ENCODE measurements around the gene ZNF549.

The ZNF549 gene

DNA sequence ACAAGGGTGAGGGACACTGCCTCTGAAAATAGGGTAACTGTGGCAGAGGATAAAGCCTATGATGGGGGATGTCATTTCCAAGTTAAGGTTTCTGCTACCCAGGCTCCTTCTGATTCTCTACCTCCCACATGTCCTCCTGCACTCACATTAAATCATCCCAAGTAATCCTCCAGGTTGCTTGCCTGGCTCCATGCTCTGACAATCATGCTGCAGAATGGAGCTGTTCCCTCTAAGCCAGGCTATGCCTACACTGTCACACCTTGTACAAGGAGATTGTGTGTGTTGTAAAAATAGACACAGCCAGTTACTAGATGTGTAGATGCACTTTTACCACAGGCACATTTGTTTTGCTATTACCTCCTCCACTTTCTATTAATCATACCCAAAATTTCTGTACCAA is 43.6 kb downstream of the ZNF549 start:
- no peak for DNase-seq

DNA sequence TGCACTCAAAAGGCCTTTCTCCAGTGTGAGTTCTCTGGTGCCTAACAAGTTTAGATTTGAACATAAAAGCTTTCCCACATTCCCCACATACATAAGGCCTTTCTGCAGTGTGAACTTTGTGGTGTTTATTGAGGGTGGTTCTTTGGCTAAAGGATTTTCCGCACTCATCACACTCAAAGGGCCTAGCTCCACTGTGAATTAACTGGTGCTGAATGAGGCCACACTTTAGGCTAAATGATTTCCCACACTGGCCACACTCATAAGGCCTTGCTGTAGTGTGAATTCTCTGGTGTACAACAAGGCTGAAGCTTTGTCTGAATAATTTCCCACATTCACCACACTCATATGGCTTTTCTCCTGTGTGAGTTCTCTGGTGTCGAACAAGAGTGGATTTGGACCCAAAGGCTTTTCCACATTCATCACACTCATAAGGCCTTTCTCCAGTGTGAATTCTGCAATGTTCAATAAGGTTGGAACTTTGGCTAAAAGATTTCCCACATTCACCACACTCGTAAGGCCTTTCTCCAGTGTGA is 45.3 kb downstream of the ZNF549 start:
- no peak for DNase-seq

DNA sequence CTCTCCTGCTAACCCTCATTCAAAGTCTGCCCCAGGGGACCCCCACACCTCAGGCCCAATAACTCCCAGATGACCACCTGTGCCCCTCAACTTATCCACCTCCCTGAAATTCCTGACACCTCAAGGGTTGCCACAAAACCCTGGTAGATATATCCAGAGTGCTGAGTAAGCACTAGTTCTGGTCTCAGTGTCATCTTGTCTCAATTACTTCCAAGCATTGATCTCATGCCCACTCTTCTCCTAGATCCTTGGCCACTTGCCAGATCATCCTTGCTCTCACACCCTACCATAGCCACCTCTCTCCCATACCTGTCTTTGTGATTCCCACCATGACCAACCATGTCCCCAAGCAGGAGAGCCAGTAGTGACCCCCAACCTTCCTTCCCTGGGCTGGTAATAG is 49.5 kb downstream of the ZNF549 start:
- DNase-seq = no peak

DNA sequence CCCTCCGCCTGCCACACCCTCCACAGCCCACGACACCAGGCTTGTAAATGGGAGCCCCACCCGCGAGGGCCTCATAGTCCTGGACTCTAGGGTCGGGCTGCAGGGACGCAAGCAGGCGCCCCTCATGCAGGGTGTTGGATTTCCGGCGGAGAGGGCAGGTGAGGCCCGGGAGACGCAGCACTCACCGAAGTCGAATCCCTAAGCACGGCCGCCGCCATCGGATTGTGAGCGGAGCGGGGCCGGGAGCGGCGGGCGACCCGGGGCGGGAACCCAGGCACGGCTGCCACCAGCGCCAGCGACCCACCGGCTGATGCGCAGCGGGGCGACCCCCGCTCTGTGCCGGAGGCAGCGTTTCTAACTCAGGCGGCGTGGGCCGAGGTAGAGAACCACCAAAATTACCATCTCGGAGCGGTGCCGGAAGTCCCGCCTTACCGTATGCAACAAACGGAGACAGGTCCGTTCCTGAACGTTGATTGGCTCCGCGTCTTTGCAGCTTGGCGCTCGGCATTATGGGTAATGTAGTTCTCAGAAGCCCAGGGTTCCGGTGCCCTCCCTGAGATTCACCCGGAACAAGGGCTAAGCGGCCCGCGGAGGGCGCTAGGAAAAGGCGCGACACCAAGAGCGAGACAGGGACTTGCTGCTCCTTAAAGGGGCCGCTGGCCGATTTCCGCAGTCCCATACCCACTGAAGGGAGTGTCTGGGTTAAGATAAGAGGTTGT is 51.5 kb downstream of the ZNF549 start, which contains the start of gene ZNF416:
TSS of gene ZNF416 (minus strand) at position 425 of the 719 bp plus-strand sequence. CDS start at position 218, 207 bp downstream.
- peak; percentile 98 to 99 for DNase-seq

DNA sequence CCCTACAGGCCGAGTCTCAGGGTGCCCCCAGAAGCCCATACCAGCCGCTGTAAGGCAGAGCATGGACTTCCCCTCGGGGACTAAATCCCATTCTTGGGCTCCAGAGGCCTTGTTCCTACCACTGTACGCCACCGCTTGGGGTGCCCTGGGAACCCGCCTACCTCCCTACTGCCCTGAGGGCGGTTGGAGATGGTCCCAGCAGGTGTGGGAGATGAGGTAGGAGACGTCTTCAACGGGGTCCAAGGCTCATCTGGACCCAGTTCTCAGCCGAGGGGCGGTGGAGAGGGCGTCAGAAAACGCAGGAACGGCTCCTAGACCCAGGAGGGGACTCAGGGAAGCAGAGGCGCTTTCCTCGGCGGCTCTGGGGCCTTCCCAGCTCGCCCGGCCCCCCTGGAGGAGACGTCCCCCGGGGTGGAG is 56.0 kb downstream of the ZNF549 start:
- DNase-seq = no peak

DNA sequence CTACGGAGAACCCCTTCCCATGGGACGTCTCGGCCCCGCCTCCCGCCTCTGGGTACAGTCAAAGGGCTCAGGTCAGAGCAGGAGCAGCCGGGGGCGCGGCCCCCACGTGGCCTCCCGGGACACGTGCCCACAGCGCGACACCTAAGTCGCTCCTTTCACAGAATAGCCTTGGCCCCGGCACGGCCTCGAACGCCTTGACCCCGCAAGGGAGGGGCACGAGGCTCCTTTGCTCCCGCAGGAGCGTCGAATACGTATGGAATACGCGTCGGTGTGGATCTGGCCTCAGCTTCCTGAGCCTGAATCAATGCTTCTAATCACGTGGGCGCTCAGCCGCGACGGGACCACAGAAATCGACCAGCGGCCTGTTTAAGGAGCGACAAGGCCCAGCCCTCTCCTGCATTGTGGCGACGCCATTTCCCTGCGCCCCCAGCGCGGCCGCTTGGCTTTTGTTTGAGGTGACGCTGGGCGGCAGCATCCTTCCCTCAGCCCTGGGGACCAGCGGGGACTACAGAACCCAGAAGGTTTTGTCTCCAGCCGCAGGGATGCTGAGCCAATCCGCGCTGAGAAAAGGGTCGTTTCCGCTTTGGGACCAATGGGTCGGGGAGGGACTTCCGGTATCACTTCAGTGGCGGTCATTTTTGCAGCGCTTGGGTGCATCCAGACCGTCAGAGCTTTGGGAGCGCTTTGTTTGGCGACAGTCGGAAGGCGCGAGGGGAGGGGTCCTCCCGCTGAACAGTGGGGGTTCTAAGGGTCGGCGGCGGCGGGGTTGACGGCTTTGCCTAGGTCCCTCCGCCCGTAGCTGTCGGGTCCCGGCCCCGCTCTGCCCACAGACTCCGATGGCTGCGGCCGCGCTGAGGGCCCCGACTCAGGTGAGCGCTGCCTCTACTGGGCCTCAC is 56.6 kb downstream of the ZNF549 start, which contains the start of gene ZIK1:
TSS of gene ZIK1 (plus strand) at position 625 of the 896 bp plus-strand sequence. CDS start at position 837, 212 bp downstream.
- DNase-seq = peak; percentile 93

DNA sequence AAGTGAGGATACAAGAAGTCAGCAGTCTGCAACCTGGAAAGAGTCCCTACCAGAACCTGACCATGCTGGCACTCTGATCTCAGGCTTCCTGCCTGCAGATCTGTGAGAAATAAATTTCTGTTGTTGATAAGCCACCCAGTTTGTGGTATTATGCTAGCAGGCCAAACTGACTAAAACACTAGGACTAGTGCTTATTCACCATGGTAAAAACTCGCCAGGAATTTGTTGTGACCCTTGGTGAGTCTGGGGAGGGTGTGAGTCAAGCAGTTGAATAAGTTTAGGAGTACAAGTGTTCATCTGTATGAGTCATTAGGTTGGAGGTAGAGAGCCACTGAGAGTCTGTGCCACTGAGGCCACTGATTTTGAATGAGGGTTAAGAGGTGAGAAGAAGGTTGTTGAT is 60.4 kb downstream of the ZNF549 start:
- DNase-seq = no peak

DNA sequence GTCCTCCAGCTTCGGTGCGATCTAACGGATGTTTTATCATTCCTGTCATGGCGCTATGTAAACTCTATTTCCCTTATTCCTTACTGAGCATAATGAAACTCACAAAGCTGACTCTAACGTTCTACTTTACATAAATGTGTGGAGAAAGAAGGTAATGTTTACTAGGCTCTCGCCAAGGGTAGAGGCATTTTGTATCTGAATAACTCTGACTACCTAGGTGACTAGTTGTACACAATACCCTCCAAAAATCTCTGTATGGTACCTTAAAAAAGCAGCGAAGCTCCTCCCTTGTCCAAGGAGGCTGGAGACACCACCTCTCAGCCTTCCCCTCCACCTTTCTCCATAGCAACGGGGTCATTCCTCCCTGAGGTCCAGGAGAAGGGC is 72.2 kb downstream of the ZNF549 start:
- DNase-seq = no peak

DNA sequence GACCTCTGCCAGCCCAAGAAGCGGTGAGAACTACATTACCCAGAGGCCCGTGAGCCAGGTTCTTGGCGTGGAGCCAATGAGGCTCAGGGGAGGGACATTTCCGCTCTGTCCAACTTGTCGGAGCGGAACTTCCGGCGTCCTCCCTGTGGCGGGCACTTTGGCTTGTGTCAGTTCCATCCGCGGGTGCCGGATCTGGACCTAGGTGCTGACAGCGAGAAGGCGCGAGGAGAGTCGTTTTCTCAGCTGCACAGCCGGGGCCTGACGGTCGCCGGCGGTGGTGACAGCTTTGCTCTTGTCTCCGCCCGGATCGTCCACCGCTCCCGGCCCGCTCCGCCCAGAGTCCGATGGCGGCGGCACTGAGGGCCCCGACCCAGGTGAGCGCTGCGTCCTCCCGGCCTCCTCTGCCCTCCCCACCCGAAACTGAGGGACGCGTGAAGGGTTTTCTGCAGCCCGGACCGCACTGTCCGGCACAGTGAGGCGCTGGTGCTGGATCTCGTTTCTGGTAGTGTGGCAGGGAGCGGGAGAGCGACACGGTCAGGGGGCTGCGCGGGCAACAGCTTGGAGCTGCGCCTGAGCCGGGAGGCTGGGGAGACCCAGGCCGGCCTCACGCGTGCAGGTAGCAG is 72.7 kb downstream of the ZNF549 start, which contains the start of gene ZNF530:
TSS of gene ZNF530 (plus strand) at position 125 of the 623 bp plus-strand sequence. CDS start 4,461 bp downstream, outside the sequence.
- DNase-seq = peak; percentile 87 to 91

DNA sequence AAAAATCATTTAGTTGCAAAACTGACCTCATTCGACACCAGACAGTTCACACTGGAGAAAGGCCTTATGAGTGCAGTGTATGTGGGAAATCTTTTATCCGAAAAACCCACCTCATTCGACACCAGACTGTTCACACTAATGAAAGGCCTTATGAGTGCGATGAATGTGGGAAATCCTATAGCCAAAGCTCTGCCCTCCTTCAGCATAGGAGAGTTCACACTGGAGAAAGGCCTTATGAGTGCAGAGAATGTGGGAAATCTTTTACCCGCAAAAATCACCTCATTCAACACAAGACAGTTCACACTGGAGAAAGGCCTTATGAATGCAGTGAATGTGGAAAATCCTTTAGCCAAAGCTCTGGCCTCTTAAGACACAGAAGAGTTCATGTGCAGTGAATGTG is 79.8 kb downstream of the ZNF549 start:
- no peak for DNase-seq
